Activated CD4-positive, alpha-beta T cell treated with anti-CD3 and anti-CD28 coated beads for 36 hours (primary cell): ENCODE data around the gene NLRX1. TPM values are rescaled to one million over a fixed set of nuclear protein-coding genes. Genes with fewer than 3 reads are reported as not detected.
A peak's percentile ranks its signal among the peaks of the same experiment; 100 is the strongest.
"Not testable (repeated sequence)": the region's sequence is repeated elsewhere in the genome, so short reads cannot be mapped to it uniquely, and the experiment has no call there.

Experiments
- ATAC-seq: fragments of 200-7000 bp; cut with Tn5 transposase; one replicate; pipeline ENCODE4 v1.10.0; 2021; ENCODE audit warnings: mild to moderate bottlenecking, moderate library complexity
- CTCF ChIA-PET: fragments of 350-600 bp; sonication (Branson Sonifier 250); formaldehyde crosslinking; loops from one replicate; lab custom pipeline; 2021; ENCODE audit warnings: antibody characterized with exemption; lab: Charles Lee
- POLR2A ChIA-PET: fragments of 350-600 bp; sonication (Branson Sonifier 250); formaldehyde crosslinking; loops from one replicate; lab custom pipeline; 2021; ENCODE audit warnings: antibody characterized with exemption, inconsistent platforms; lab: Charles Lee
- DNase-seq: peaks from one replicate; pipeline ENCODE4 v3.0.0-alpha.2; 2020
- H3K27ac Mint-ChIP-seq: one replicate; pipeline ENCODE4 v1.8.0; 2021; ENCODE audit warnings: mixed read lengths
- H3K27me3 Mint-ChIP-seq: one replicate; pipeline ENCODE4 v1.8.0; 2021; ENCODE audit warnings: mixed read lengths
- H3K36me3 Mint-ChIP-seq: one replicate; pipeline ENCODE4 v1.8.0; 2021; ENCODE audit warnings: low read depth, mixed read lengths
- H3K4me1 Mint-ChIP-seq: one replicate; pipeline ENCODE4 v1.8.0; 2021; ENCODE audit warnings: mixed read lengths
- H3K4me3 Mint-ChIP-seq: one replicate; pipeline ENCODE4 v1.8.0; 2021; ENCODE audit warnings: mild to moderate bottlenecking, moderate library complexity, mixed read lengths
- H3K9me3 Mint-ChIP-seq: one replicate; pipeline ENCODE4 v1.8.0; 2021; ENCODE audit warnings: low read depth, mixed read lengths
- intact Hi-C, 2 experiments: fragments of 100-400 bp; cut with DNase I in 1 of 2; cut with micrococcal nuclease in 1 of 2; formaldehyde crosslinking; loops; one replicate each; pipeline versions ENCODE4 v1.14.2 to v1.15.1; 2022 to 2024; cut with DNase I, micrococcal nuclease
- total RNA-seq, 2 experiments: library from RNA; stranded (reverse); gene quantifications; one replicate each; pipeline ENCODE4 v1.2.3, GENCODE V29; 2021

Gene NLRX1
- total RNA-seq, 2 experiments from 2014 or later = 18.2 to 25.0 TPM

DNA sequence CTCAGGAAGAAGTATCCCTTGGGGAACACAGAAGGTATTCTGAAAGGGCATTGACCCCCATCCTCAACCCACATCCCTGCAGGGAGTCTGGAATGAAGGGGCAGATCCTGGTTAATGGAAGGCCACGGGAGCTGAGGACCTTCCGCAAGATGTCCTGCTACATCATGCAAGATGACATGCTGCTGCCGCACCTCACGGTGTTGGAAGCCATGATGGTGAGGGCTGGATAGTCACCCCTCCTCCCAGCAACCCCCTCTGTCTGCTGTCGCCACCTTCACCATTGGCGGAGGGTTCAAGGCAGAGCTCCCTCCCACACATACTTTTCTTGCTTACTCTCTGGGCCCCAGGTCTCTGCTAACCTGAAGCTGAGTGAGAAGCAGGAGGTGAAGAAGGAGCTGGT lies 14.3 kb upstream of the NLRX1 start:
- no peak for ATAC-seq
- no peaks in the 10 kb centered on the region for H3K4me1 Mint-ChIP-seq
- H3K4me3 Mint-ChIP-seq = no peak overlapping the region
- POLR2A ChIA-PET = no interaction called here
- DNase-seq = no peak
- CTCF ChIA-PET = interaction anchor here (0.6 to 2.0 kb wide), 3 partner anchors 8 to 127 kb away, joined by 3 to 8 read pairs (median 4); no protein-coding TSS in a partner anchor
- no peak overlapping the region for H3K27ac Mint-ChIP-seq
- intact Hi-C loops = no loop called here
- peaks cover 10% of the 10 kb centered on the region for H3K27me3 Mint-ChIP-seq
- H3K36me3 Mint-ChIP-seq = no peaks in the 10 kb centered on the region
- no peaks in the 10 kb centered on the region for H3K9me3 Mint-ChIP-seq

DNA sequence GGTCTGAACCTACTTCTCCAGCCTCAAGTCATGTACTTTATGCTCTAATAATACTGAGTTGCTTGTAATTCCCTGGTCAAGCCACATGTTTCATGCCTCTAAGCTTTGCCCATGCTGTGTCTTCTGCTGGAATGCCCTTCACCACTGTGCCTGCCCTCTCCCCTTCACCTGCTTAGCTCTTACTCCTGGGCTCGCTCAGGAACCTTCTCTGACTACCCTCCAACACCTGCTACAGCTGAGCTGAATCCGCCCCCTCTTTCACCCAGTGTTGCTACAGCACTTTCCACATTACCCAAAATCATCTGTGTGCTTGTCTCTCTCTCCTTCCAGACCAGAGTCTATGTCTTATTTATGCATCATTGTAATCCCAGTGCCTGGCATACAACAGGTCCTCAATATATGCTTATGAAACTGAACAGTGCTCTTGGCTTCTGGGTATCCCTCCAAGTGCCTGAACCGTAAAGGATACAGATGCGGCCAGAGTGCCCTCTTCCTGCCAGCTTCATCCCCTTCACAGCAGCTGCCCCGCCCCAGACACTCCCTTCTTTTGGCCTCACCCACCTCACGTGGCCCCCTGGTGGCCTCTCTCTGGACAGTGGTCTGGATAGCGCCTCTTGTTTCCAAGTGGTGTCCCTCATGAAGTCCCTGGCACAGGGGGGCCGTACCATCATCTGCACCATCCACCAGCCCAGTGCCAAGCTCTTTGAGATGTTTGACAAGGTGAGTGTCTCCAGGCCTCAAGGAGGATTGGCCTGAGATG lies 12.6 kb upstream of the NLRX1 start:
- Mint-ChIP-seq H3K36me3 (no peaks in the 10 kb centered on the region), H3K4me3 (no peak overlapping the region), H3K27ac (no peak overlapping the region), H3K27me3 (peaks cover 2% of the 10 kb centered on the region), H3K9me3 (no peaks in the 10 kb centered on the region), H3K4me1 (no peaks in the 10 kb centered on the region)
- ChIA-PET POLR2A (no interaction called here), CTCF (interaction anchor here (1.0 kb wide), 1 partner anchor 128 kb away, joined by 4 read pairs; no protein-coding TSS in a partner anchor)
- DNase-seq (peak; percentile 32), ATAC-seq (no peak)
- intact Hi-C loops = no loop called here

DNA sequence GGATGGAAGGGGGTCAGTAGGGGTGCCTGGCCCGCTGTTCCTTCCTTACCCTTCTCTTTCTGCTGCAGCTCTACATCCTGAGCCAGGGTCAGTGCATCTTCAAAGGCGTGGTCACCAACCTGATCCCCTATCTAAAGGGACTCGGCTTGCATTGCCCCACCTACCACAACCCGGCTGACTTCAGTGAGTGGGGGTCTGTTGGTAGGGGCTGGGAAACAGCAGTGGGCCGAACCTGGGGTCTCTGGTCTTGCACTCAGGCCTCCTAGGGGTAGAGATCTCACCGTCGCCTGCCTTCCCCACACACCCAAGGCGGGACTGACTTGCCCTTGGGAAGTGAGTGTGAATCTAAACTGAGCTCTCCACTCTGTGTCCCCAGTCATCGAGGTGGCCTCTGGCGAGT lies 12.0 kb upstream of the NLRX1 start:
- ChIA-PET POLR2A (no interaction called here), CTCF (interaction anchor here (1.0 to 1.7 kb wide), 2 partner anchors 13 to 128 kb away, joined by 4 to 6 read pairs; no protein-coding TSS in a partner anchor)
- intact Hi-C loops = no loop called here
- ATAC-seq = no peak
- no peak for DNase-seq
- Mint-ChIP-seq H3K4me1 (no peaks in the 10 kb centered on the region), H3K27ac (no peak overlapping the region), H3K4me3 (no peak overlapping the region), H3K9me3 (no peaks in the 10 kb centered on the region), H3K36me3 (no peaks in the 10 kb centered on the region), H3K27me3 (no peaks in the 10 kb centered on the region)

DNA sequence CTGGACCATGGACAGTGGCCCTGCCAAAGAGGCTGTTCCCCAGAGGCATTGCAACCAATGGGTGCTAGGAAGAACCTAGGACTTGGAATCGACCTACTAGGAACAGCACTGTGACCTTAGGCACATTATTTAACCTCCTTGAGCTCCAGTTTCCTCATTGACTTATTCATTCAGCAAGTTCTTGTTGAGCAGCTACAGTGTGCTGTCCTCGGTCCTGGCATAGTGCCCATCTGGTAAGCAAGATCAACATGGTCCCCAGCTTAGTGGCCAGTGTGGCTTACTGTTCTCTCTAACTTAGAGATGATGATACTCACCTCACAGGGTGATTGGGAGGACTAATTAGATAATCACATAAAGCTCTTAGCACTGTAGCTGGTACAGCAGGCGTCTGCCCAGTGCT lies 11.5 kb upstream of the NLRX1 start:
- Mint-ChIP-seq H3K27me3 (no peaks in the 10 kb centered on the region), H3K4me3 (no peak overlapping the region), H3K9me3 (no peaks in the 10 kb centered on the region), H3K27ac (no peak overlapping the region), H3K36me3 (no peaks in the 10 kb centered on the region), H3K4me1 (no peaks in the 10 kb centered on the region)
- intact Hi-C loops = no loop called here
- ATAC-seq (no peak), DNase-seq (no peak)
- ChIA-PET POLR2A (no interaction called here), CTCF (interaction anchor here (1.7 kb wide), 1 partner anchor 12 kb away, joined by 6 read pairs; no protein-coding TSS in a partner anchor)

DNA sequence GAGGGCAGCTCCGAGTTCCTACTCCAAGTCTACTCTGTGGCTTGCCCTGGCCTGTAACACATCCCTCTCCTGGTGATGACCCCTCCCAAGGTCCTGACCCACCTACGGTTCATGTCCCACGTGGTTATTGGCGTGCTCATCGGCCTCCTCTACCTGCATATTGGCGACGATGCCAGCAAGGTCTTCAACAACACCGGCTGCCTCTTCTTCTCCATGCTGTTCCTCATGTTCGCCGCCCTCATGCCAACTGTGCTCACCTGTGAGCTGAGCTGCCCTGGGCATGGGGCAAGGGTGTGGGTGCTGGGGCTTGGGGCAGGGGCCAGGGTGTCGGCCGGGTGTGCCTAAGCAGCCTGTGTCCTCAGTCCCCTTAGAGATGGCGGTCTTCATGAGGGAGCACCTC lies 10.1 kb upstream of the NLRX1 start:
- H3K36me3 Mint-ChIP-seq = no peaks in the 10 kb centered on the region
- ATAC-seq (no peak), DNase-seq (no peak)
- no peak overlapping the region for H3K27ac Mint-ChIP-seq
- no peaks in the 10 kb centered on the region for H3K4me1 Mint-ChIP-seq
- ChIA-PET CTCF (interaction anchor here (0.6 kb wide), 1 partner anchor 91 kb away, joined by 3 read pairs; the partner anchor contains the start of gene VPS11), POLR2A (no interaction called here)
- H3K27me3 Mint-ChIP-seq = no peaks in the 10 kb centered on the region
- H3K9me3 Mint-ChIP-seq = no peaks in the 10 kb centered on the region
- H3K4me3 Mint-ChIP-seq = no peak overlapping the region
- intact Hi-C loops = no loop called here

DNA sequence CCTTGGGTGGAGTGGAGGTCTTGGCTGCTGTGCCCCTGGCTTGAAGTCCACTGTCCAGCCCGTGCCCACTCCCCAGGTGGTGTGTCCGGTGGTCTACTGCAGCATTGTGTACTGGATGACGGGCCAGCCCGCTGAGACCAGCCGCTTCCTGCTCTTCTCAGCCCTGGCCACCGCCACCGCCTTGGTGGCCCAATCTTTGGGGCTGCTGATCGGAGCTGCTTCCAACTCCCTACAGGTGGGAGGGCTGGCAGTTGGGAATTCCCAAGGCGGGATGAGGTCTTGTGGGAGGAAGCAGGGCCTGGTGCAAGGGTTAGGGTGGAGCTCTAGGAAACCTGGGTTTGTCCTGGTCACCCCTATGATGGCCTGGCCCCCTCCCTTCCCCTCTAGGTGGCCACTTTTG lies 8.4 kb upstream of the NLRX1 start:
- ATAC-seq (no peak), DNase-seq (no peak)
- intact Hi-C loops = no loop called here
- Mint-ChIP-seq H3K9me3 (no peaks in the 10 kb centered on the region), H3K27ac (no peak overlapping the region), H3K36me3 (no peaks in the 10 kb centered on the region), H3K27me3 (no peaks in the 10 kb centered on the region), H3K4me1 (no peaks in the 10 kb centered on the region), H3K4me3 (no peak overlapping the region)
- ChIA-PET POLR2A (no interaction called here), CTCF (interaction anchor here (1.6 kb wide), 1 partner anchor 9 kb away, joined by 7 read pairs; no protein-coding TSS in a partner anchor)

DNA sequence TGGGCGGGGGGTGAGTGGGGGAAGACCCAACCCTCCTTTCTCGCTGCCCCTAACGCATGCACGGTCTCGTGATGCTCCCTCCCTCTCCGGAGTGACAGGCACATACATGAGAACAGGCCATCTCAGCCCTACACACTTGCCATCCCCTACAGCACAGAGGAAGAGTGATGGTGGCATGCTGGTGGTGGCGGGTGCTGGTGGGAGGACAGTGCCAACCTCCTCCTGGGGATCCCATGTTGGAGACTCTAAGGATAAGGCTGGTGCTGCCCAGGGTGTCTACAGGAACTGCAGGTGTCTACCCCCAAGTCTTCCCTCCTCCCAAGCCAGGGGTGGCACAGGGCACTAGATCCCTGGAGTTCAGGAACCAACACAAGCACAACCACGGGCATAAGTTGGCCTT lies 6.7 kb upstream of the NLRX1 start:
- no peak overlapping the region for H3K27ac Mint-ChIP-seq
- H3K36me3 Mint-ChIP-seq = no peaks in the 10 kb centered on the region
- no peaks in the 10 kb centered on the region for H3K27me3 Mint-ChIP-seq
- no peaks in the 10 kb centered on the region for H3K9me3 Mint-ChIP-seq
- DNase-seq (no peak), ATAC-seq (no peak)
- no peak overlapping the region for H3K4me3 Mint-ChIP-seq
- intact Hi-C loops = no loop called here
- ChIA-PET POLR2A (no interaction called here), CTCF (no interaction called here)
- no peaks in the 10 kb centered on the region for H3K4me1 Mint-ChIP-seq

DNA sequence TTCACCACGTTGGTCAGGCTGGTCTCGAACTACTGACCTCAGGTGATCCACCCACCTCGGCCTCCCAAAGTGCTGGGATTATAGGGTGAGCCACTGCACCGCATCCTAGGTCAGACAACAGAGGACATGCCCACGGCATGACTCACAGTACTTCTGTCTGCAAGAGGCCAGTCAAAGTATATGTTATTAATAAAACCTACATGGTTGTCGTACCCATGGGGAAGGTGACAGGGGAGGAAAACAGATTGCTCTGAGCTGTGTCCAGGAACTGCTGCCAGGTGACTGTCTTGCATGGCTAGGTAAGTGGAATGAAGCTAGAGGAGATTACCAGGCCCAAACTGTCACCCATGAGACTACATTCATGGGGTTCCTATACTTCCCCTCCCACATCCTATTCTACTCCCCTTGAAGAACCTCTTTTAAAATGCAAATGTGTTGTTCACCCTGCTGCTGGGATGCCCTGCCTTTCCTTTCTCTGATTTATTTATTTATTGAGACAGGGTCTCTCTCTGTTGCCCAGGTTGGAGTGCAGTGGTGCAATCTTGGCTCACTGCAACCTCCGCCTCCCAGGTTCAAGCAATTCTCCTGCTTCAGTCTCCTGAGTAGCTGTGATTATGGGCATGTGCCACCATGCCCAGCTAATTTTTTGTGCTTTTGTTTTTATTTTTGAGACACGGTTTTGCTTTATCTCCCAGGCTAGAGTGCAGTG lies 2.0 kb upstream of the NLRX1 start:
- DNase-seq = no peak
- no peaks in the 10 kb centered on the region for H3K9me3 Mint-ChIP-seq
- H3K27ac Mint-ChIP-seq = no peak overlapping the region
- no peak for ATAC-seq
- H3K4me1 Mint-ChIP-seq = peaks cover 11% of the 10 kb centered on the region
- POLR2A ChIA-PET = no interaction called here
- H3K27me3 Mint-ChIP-seq = no peaks in the 10 kb centered on the region
- CTCF ChIA-PET = interaction anchor here (0.6 to 1.5 kb wide), 6 partner anchors 13 to 170 kb away, joined by 3 to 5 read pairs (median 3); no protein-coding TSS in a partner anchor
- H3K4me3 Mint-ChIP-seq = no peak overlapping the region
- no peaks in the 10 kb centered on the region for H3K36me3 Mint-ChIP-seq
- intact Hi-C loops = loop anchor here in 1 of 2 experiments (5.0 kb wide), 1 partner anchor 44 kb away; the partner anchor contains the start of gene HINFP

DNA sequence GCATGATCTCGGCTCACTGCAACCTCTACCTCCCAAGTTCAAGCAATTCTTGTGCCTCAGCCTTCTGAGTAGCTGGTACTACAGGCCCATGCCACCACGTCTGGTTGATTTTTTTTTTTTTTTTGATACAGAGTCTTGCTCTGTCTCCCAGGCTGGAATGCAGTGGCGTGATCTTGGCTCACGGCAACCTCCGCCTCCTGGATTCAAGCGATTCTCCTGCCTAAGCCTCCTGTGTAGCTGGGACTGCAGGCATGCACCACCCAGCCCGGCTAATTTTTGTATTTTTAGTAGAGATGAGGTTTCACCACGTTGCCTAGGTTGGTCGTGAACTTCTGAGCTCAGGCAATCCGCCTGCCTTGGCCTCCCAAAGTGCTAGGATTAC lies 1.5 kb upstream of the NLRX1 start:
- H3K9me3 Mint-ChIP-seq, ATAC-seq, H3K27ac Mint-ChIP-seq, H3K4me3 Mint-ChIP-seq, H3K36me3 Mint-ChIP-seq, POLR2A ChIA-PET, H3K27me3 Mint-ChIP-seq, DNase-seq: not testable (repeated sequence)
- H3K4me1 Mint-ChIP-seq = peaks cover 11% of the 10 kb centered on the region
- intact Hi-C loops = loop anchor here in 1 of 2 experiments (5.0 kb wide), 1 partner anchor 45 kb away; the partner anchor contains the start of gene HINFP
- CTCF ChIA-PET = interaction anchor here (0.6 to 1.5 kb wide), 6 partner anchors 14 to 170 kb away, joined by 3 to 5 read pairs (median 3); no protein-coding TSS in a partner anchor

DNA sequence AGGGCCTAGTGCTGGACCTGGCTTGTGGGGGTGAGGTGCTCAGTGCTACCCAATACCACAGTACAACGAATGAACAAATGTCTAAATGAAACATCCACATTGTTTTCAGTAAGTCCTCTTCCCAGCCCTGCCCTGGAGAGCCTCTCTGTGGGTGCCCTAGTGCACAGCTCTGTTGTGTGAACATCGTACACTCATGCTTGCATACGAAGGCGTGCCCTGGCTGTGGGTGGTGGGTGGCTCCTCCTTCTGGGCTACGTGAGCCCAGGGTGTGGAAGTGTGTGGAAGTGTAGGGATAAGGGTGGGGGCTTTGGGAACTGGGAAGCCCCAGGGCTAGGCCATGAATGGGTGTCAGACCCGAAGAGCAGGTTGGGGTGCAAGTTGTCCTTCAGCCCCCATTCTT lies 592 bp upstream of the NLRX1 start:
- ChIA-PET POLR2A (no interaction called here), CTCF (interaction anchor here (1.4 to 1.5 kb wide), 2 partner anchors 15 to 28 kb away, joined by 3 to 5 read pairs; no protein-coding TSS in a partner anchor)
- Mint-ChIP-seq H3K4me1 (peaks cover 11% of the 10 kb centered on the region), H3K36me3 (no peaks in the 10 kb centered on the region), H3K4me3 (peak overlapping the region; percentile 88), H3K27ac (no peak overlapping the region), H3K9me3 (no peaks in the 10 kb centered on the region), H3K27me3 (no peaks in the 10 kb centered on the region)
- DNase-seq = peak; percentile 37
- intact Hi-C loops = loop anchor here (1.0 to 5.0 kb wide), 7 partner anchors 29 to 155 kb away; partner anchors contain the start of gene HINFP (in 2 of the 2)
- no peak for ATAC-seq

DNA sequence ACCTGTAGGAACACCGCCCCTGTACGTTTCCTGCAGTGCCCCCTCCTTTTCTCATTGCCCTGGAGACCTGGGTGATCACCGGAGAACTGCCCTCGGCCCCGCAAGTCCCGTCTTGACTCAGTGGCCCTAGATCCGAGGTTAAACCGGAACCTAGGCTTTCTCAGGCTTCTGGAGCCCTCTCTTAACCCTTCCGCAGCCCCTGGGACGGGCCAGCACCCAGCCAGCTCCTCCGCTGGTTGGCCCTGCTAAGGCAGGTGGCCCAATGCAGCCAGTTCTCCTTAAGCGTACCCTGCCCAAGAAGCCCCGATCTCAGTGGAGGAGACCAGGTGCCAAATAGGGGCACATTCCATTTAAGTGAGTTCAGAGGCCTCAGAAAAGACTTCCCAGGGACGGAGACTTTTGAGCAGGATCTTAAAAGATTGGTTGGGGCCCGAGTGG lies 776 bp downstream of the NLRX1 start:
- Mint-ChIP-seq H3K9me3 (no peaks in the 10 kb centered on the region), H3K4me3 (peak overlapping the region; percentile 88), H3K27me3 (no peaks in the 10 kb centered on the region), H3K4me1 (peaks cover 11% of the 10 kb centered on the region), H3K36me3 (no peaks in the 10 kb centered on the region), H3K27ac (peak overlapping the region; percentile 90)
- ChIA-PET POLR2A (interaction anchor here (0.6 to 1.3 kb wide), 7 partner anchors 13 to 377 kb away, joined by 3 to 8 read pairs (median 3); partner anchors contain the start of genes C2CD2L, DPAGT1, HMBS and NHERF4), CTCF (interaction anchor here (0.6 to 2.9 kb wide), 25 partner anchors 9 to 1023 kb away, joined by 3 to 24 read pairs (median 3); partner anchors contain the start of genes C2CD2L, NHERF4, USP2 and VPS11)
- intact Hi-C loops = loop anchor here (1.0 to 5.0 kb wide), 4 partner anchors 28 to 74 kb away; partner anchors contain the start of gene HINFP (in 1 of the 2)
- DNase-seq = peak; percentile 71
- ATAC-seq = peak; percentile 71
